Activated CD8-positive, alpha-beta memory T cell treated with anti-CD3 and anti-CD28 coated beads, Interleukin-2, amount 50 U/mL, for 24 hours (primary cell): ENCODE measurements around the gene AHNAK2.
A peak's percentile ranks its signal among the peaks of the same experiment; 100 is the strongest.
"Not testable (repeated sequence)": the region's sequence is repeated elsewhere in the genome, so short reads cannot be mapped to it uniquely, and the experiment has no call there.

Experiments
- DNase-seq: peaks from one replicate; pipeline ENCODE4 v3.0.0-alpha.2; 2020; ENCODE audit errors: extremely low read depth

Gene AHNAK2

GRCh38 chr14:104977681-104978653 lies at the start of gene AHNAK2:
Gene AHNAK2 (minus strand): TSS chr14:104978374. CDS start chr14:104978237, 137 bp downstream.
- no peak for DNase-seq

GRCh38 chr14:105027718-105028117 lies 49.5 kb upstream of the AHNAK2 start:
- not testable (repeated sequence) for DNase-seq

GRCh38 chr14:105026802-105027563 lies 48.8 kb upstream of the AHNAK2 start:
- DNase-seq, result no peak

- no peak for DNase-seq
Observed at GRCh38 chr14:105026033-105026785, 48.0 kb upstream of the AHNAK2 start.

- no peak for DNase-seq
Observed at GRCh38 chr14:105025429-105025828, 47.3 kb upstream of the AHNAK2 start.

- DNase-seq, result no peak
Observed at GRCh38 chr14:105023791-105024480, 45.8 kb upstream of the AHNAK2 start.

- DNase-seq, result no peak
Observed at GRCh38 chr14:105023144-105023543, 45.0 kb upstream of the AHNAK2 start.

GRCh38 chr14:105022276-105022670 lies 44.1 kb upstream of the AHNAK2 start:
- no peak for DNase-seq

- DNase-seq, result no peak
Observed at GRCh38 chr14:105021656-105022275, 43.6 kb upstream of the AHNAK2 start.

- peak; percentile 86 for DNase-seq
Observed at GRCh38 chr14:105020815-105021655, 42.9 kb upstream of the AHNAK2 start, which contains the start of gene CDCA4. Gene CDCA4 (minus strand): TSS chr14:105021083. CDS start chr14:105011929, 9,154 bp downstream.

GRCh38 chr14:105019861-105020814 lies 42.0 kb upstream of the AHNAK2 start:
- peak; percentile 21 for DNase-seq

GRCh38 chr14:105018414-105018813 lies 40.2 kb upstream of the AHNAK2 start:
- DNase-seq, result no peak

GRCh38 chr14:105015905-105016304 lies 37.7 kb upstream of the AHNAK2 start:
- DNase-seq, result no peak

- no peak for DNase-seq
Observed at GRCh38 chr14:105015242-105015641, 37.1 kb upstream of the AHNAK2 start.

- DNase-seq, result no peak
Observed at GRCh38 chr14:105014631-105015030, 36.5 kb upstream of the AHNAK2 start.

GRCh38 chr14:105014032-105014431 lies 35.9 kb upstream of the AHNAK2 start:
- no peak for DNase-seq

- DNase-seq, result no peak
Observed at GRCh38 chr14:105013150-105013785, 35.1 kb upstream of the AHNAK2 start.
